Measurements from ENCODE around the gene PCK1.
A peak's percentile ranks its signal among the peaks of the same experiment; 100 is the strongest.

DNA sequence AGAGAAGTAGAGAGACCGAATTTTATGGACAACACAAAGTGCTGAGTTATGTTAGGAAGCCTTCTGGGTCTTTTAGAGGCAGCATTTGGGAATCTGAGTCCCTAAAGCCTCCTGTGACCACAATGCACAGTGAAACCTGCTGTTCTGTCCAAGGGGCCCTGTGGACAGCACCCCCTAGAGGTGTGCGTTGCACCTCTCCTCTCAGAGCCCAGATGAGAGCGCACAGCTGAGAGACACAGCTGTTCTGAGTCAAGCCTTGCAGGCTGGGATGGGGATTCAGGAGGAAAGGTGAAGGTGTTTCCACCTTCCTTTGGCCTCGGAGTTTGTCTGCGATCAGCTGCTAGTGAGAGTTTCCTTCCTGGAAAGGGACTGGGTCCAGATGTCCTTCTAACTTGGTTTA lies 13.0 kb downstream of the PCK1 start:
- TF ChIP-seq, protein P1, sequence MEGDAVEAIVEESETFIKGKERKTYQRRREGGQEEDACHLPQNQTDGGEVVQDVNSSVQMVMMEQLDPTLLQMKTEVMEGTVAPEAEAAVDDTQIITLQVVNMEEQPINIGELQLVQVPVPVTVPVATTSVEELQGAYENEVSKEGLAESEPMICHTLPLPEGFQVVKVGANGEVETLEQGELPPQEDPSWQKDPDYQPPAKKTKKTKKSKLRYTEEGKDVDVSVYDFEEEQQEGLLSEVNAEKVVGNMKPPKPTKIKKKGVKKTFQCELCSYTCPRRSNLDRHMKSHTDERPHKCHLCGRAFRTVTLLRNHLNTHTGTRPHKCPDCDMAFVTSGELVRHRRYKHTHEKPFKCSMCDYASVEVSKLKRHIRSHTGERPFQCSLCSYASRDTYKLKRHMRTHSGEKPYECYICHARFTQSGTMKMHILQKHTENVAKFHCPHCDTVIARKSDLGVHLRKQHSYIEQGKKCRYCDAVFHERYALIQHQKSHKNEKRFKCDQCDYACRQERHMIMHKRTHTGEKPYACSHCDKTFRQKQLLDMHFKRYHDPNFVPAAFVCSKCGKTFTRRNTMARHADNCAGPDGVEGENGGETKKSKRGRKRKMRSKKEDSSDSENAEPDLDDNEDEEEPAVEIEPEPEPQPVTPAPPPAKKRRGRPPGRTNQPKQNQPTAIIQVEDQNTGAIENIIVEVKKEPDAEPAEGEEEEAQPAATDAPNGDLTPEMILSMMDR (conservative IDR thresholded peaks at IDR 0.05; ENCODE audit: low read depth in 2 of 2): peak; percentile 75 to 80
- TF ChIP-seq, protein P2, sequence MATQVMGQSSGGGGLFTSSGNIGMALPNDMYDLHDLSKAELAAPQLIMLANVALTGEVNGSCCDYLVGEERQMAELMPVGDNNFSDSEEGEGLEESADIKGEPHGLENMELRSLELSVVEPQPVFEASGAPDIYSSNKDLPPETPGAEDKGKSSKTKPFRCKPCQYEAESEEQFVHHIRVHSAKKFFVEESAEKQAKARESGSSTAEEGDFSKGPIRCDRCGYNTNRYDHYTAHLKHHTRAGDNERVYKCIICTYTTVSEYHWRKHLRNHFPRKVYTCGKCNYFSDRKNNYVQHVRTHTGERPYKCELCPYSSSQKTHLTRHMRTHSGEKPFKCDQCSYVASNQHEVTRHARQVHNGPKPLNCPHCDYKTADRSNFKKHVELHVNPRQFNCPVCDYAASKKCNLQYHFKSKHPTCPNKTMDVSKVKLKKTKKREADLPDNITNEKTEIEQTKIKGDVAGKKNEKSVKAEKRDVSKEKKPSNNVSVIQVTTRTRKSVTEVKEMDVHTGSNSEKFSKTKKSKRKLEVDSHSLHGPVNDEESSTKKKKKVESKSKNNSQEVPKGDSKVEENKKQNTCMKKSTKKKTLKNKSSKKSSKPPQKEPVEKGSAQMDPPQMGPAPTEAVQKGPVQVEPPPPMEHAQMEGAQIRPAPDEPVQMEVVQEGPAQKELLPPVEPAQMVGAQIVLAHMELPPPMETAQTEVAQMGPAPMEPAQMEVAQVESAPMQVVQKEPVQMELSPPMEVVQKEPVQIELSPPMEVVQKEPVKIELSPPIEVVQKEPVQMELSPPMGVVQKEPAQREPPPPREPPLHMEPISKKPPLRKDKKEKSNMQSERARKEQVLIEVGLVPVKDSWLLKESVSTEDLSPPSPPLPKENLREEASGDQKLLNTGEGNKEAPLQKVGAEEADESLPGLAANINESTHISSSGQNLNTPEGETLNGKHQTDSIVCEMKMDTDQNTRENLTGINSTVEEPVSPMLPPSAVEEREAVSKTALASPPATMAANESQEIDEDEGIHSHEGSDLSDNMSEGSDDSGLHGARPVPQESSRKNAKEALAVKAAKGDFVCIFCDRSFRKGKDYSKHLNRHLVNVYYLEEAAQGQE (IDR thresholded peaks at IDR 0.05; ENCODE audit: unreplicated experiment): no peak
- TF ChIP-seq CREB1 (CRISPR knock-in tag; IDR thresholded peaks at IDR 0.05; ENCODE audit: low read depth) (no peak), EZH2phosphoT487 (IDR thresholded peaks at IDR 0.05; ENCODE audit: unreplicated experiment) (no peak), EZH2 (IDR thresholded peaks at IDR 0.05; ENCODE audit: low read depth, unreplicated experiment) (no peak), NANOG (IDR thresholded peaks at IDR 0.05; ENCODE audit: borderline replicate concordance) (no peak), JUNB (IDR thresholded peaks at IDR 0.05; ENCODE audit: unreplicated experiment) (no peak), POLR2AphosphoS5 (IDR thresholded peaks at IDR 0.05; ENCODE audit: low read depth) (no peak), ETS1 (IDR thresholded peaks at IDR 0.05) (no peak)
